GM23338 (cell line): Measurements from ENCODE around the gene MRAS. TPM values are rescaled to one million over a fixed set of nuclear protein-coding genes. Genes with fewer than 3 reads are reported as not detected.

Experiments
- ATAC-seq: fragments of 200-7000 bp; cut with Tn5 transposase; 3 replicates; pipeline ENCODE4 v1.9.1; 2020
- DNase-seq: peaks from one replicate; pipeline ENCODE4 v3.0.0-alpha.2; 2015; ENCODE audit warnings: low spot score
- H2AFZ ChIP-seq: fragments of 200-600 bp; sonication (generic); 2 replicates; pipeline ENCODE4 v1.8.0; 2016; ENCODE audit warnings: antibody characterized with exemption, mild to moderate bottlenecking, moderate library complexity
- H3F3A ChIP-seq: fragments of 200-600 bp; sonication (generic); replicated peaks from 2 replicates; pipeline ENCODE4 v1.8.0; 2017; ENCODE audit warnings: antibody characterized with exemption, mixed run types, low read depth
- H3K27ac ChIP-seq: fragments of 200-600 bp; sonication (generic); 2 replicates; pipeline ENCODE4 v1.6.1; 2016; ENCODE audit warnings: low read depth
- H3K27me3 ChIP-seq: fragments of 200-600 bp; sonication (generic); 2 replicates; pipeline ENCODE4 v1.8.0; 2016; ENCODE audit warnings: mild to moderate bottlenecking, mixed run types, moderate library complexity; ENCODE audit not compliant: insufficient read depth
- H3K36me3 ChIP-seq: fragments of 200-600 bp; sonication (generic); 2 replicates; pipeline ENCODE4 v1.8.0; 2016; ENCODE audit warnings: mild to moderate bottlenecking; ENCODE audit not compliant: insufficient read depth
- H3K4me1 ChIP-seq: fragments of 200-600 bp; sonication (generic); 2 replicates; pipeline ENCODE4 v1.8.0; 2016; ENCODE audit warnings: mild to moderate bottlenecking, moderate library complexity; ENCODE audit not compliant: insufficient read depth
- H3K4me2 ChIP-seq: fragments of 200-600 bp; sonication (generic); 2 replicates; pipeline ENCODE4 v1.7.1; 2017; ENCODE audit warnings: mixed run types
- H3K4me3 ChIP-seq: fragments of 200-600 bp; sonication (generic); 2 replicates; pipeline ENCODE4 v1.6.1; 2016; ENCODE audit warnings: mixed run types
- H3K79me2 ChIP-seq: fragments of 200-600 bp; sonication (generic); replicated peaks from 2 replicates; pipeline ENCODE4 v1.8.0; 2017; ENCODE audit warnings: mild to moderate bottlenecking; ENCODE audit not compliant: insufficient read depth
- H3K9me2 ChIP-seq: fragments of 200-600 bp; sonication (generic); 2 replicates; pipeline ENCODE4 v1.8.0; 2017; ENCODE audit not compliant: insufficient read depth
- H4K20me1 ChIP-seq: fragments of 200-600 bp; sonication (generic); replicated peaks from 2 replicates; pipeline ENCODE4 v1.8.0; 2017; ENCODE audit warnings: mild to moderate bottlenecking; ENCODE audit not compliant: insufficient read depth
- H3K27ac Mint-ChIP-seq: 2 replicates; pipeline ENCODE4 v1.8.0; 2020; ENCODE audit warnings: inconsistent platforms, mild to moderate bottlenecking, moderate library complexity, mixed read lengths
- H3K27me3 Mint-ChIP-seq: 3 replicates; pipeline ENCODE4 v1.8.0; 2022; ENCODE audit warnings: low read depth, mild to moderate bottlenecking, moderate library complexity, mixed read lengths, inconsistent platforms; ENCODE audit not compliant: insufficient read depth, poor library complexity
- H3K36me3 Mint-ChIP-seq: 3 replicates; pipeline ENCODE4 v1.8.0; 2021; ENCODE audit warnings: low read depth, mild to moderate bottlenecking, inconsistent platforms, moderate library complexity, mixed read lengths
- H3K4me1 Mint-ChIP-seq: 3 replicates; pipeline ENCODE4 v1.8.0; 2020; ENCODE audit warnings: mild to moderate bottlenecking, inconsistent platforms, mixed read lengths
- H3K4me3 Mint-ChIP-seq: 3 replicates; pipeline ENCODE4 v1.8.0; 2021; ENCODE audit warnings: moderate library complexity, mild to moderate bottlenecking, inconsistent platforms, mixed read lengths
- H3K9me3 Mint-ChIP-seq: 3 replicates; pipeline ENCODE4 v1.8.0; 2020; ENCODE audit warnings: moderate library complexity, mild to moderate bottlenecking, inconsistent platforms, mixed read lengths
- CREB1 ChIP-seq: fragments of 250-450 bp; sonication (Bioruptor Pico); IDR thresholded peaks from 2 replicates; pipeline ENCODE4 v1.5.0; 2020; ENCODE audit warnings: low read depth, mild to moderate bottlenecking, moderate library complexity
- CTCF ChIP-seq, 2 experiments: fragments of 200-600 bp in 1 of 2; sonication (generic) in 1 of 2; conservative IDR thresholded peaks; 2 replicates each; pipeline versions ENCODE4 v1.5.1 to v1.6.1; 2016 to 2017; ENCODE audit warnings: antibody characterized with exemption in 2 of 2, low read depth in 2 of 2, mild to moderate bottlenecking in 2 of 2, moderate library complexity in 1 of 2
- ETS1 ChIP-seq: IDR thresholded peaks from 2 replicates; pipeline ENCODE4 v1.6.1; 2016; ENCODE audit warnings: antibody characterized with exemption
- EZH2 ChIP-seq: fragments of 200-600 bp; sonication (generic); IDR thresholded peaks from one replicate; pipeline ENCODE4 v1.8.0; 2017; ENCODE audit warnings: antibody characterized with exemption, mild to moderate bottlenecking, low read depth; ENCODE audit not compliant: unreplicated experiment
- EZH2phosphoT487 ChIP-seq: fragments of 200-600 bp; sonication (generic); IDR thresholded peaks from one replicate; pipeline ENCODE4 v1.8.1; 2018; ENCODE audit warnings: antibody characterized with exemption; ENCODE audit not compliant: unreplicated experiment
- JUNB ChIP-seq: IDR thresholded peaks from one replicate; pipeline ENCODE4 v1.6.1; 2016; ENCODE audit warnings: antibody characterized with exemption; ENCODE audit not compliant: unreplicated experiment
- NANOG ChIP-seq: IDR thresholded peaks from 2 replicates; pipeline ENCODE4 v1.6.1; 2016; ENCODE audit warnings: antibody characterized with exemption, borderline replicate concordance
- POLR2AphosphoS5 ChIP-seq: IDR thresholded peaks from 2 replicates; pipeline ENCODE4 v1.6.1; 2016; ENCODE audit warnings: antibody characterized with exemption, low read depth
- REST ChIP-seq: IDR thresholded peaks from one replicate; pipeline ENCODE4 v1.6.1; 2018; ENCODE audit warnings: antibody characterized with exemption; ENCODE audit not compliant: unreplicated experiment
- STAT1 ChIP-seq: IDR thresholded peaks from one replicate; pipeline ENCODE4 v1.6.1; 2016; ENCODE audit warnings: antibody characterized with exemption; ENCODE audit not compliant: unreplicated experiment
- ZNF114 ChIP-seq: fragments of 250-450 bp; sonication (Bioruptor Pico); IDR thresholded peaks from 2 replicates; pipeline ENCODE4 v1.5.0; 2020; ENCODE audit warnings: mild to moderate bottlenecking, moderate library complexity
- ZNF331 ChIP-seq: fragments of 250-450 bp; sonication (Bioruptor Pico); IDR thresholded peaks from 2 replicates; pipeline ENCODE4 v1.5.0; 2020; ENCODE audit warnings: low read depth, mild to moderate bottlenecking, moderate library complexity
- ZNF462 ChIP-seq: fragments of 250-450 bp; sonication (Bioruptor Pico); IDR thresholded peaks from 2 replicates; pipeline ENCODE4 v1.5.0; 2020; ENCODE audit warnings: mild to moderate bottlenecking, moderate library complexity
- polyA plus RNA-seq: library from polyadenylated mRNA; unstranded; fragments of >200 nt; fragmentation: Nextera tagmentation; extraction: Ambion mirVana; gene quantifications from 2 replicates; pipeline ENCODE4 v1.2.1, GENCODE V29; 2016
- total RNA-seq: library from RNA; depleted of rRNA; stranded (reverse); fragments of >200 nt; shearing (Covaris generic); gene quantifications from 2 replicates; pipeline ENCODE4 v1.2.3, GENCODE V29; 2014

Gene MRAS
- total and polyA plus RNA-seq, 2 experiments from 2014 or later, result 9.1 to 10.2 TPM

- Mint-ChIP-seq H3K36me3 (peaks cover 2% of the 10 kb centered on the region; the same call in 1 of the 3 replicates), H3K4me3 (no peak overlapping the region), H3K4me1 (peaks cover 17% of the 10 kb centered on the region), H3K9me3 (no peaks in the 10 kb centered on the region; the same call in 2 of the 3 replicates), H3K27ac (no peak overlapping the region), H3K27me3 (peaks cover 21% of the 10 kb centered on the region)
- TF ChIP-seq REST, result no peak
- TF ChIP-seq STAT1, result no peak
- TF ChIP-seq CREB1 (CRISPR knock-in tag), result no peak
- no peak for TF ChIP-seq CTCF (conservative IDR thresholded peaks at IDR 0.05; ENCODE audit: low read depth in 2 of 2)
- TF ChIP-seq EZH2phosphoT487, result no peak
- no peak for TF ChIP-seq ZNF114
- TF ChIP-seq JUNB, result no peak
- no peak for TF ChIP-seq ETS1
- TF ChIP-seq POLR2AphosphoS5, result no peak
- no peak for TF ChIP-seq ZNF331
- no peak for TF ChIP-seq EZH2
- no peak for TF ChIP-seq ZNF462
- no peak for TF ChIP-seq NANOG
- peaks cover 7% of the 10 kb centered on the region; the same call in 1 of the 2 replicates for H3K4me1 ChIP-seq
- H4K20me1 ChIP-seq, result peaks cover 11% of the 10 kb centered on the region
- peaks cover 14% of the 10 kb centered on the region for H3K27me3 ChIP-seq
- H3K27ac ChIP-seq, result no peak overlapping the region
- H3K4me2 ChIP-seq, result no peak overlapping the region
- DNase-seq (no peak), ATAC-seq (no peak)
- no peaks in the 10 kb centered on the region for H3F3A ChIP-seq
- H3K4me3 ChIP-seq, result no peak overlapping the region
- H3K79me2 ChIP-seq, result no peaks in the 10 kb centered on the region
- H2AFZ ChIP-seq, result no peak overlapping the region
- H3K36me3 ChIP-seq, result no peaks in the 10 kb centered on the region
- H3K9me2 ChIP-seq, result no peaks in the 10 kb centered on the region
Observed at GRCh38 chr3:138440596-138440995, 92.2 kb downstream of the MRAS start.
